HL-60/S4 treated with retinoic acid at 250 ng/mL for 4 days and 3 days (cell line): Measurements from ENCODE around the gene ESR2.
"Not testable (repeated sequence)": the region's sequence is repeated elsewhere in the genome, so short reads cannot be mapped to it uniquely, and the experiment has no call there.

Experiments used
- in situ Hi-C: fragments of 300-500 bp; cut with MboI; formaldehyde crosslinking; loops from 2 replicates; pipeline ENCODE4 v1.7.0; 2022; ENCODE audit warnings: low sequenced_read_pairs

The ESR2 gene

DNA sequence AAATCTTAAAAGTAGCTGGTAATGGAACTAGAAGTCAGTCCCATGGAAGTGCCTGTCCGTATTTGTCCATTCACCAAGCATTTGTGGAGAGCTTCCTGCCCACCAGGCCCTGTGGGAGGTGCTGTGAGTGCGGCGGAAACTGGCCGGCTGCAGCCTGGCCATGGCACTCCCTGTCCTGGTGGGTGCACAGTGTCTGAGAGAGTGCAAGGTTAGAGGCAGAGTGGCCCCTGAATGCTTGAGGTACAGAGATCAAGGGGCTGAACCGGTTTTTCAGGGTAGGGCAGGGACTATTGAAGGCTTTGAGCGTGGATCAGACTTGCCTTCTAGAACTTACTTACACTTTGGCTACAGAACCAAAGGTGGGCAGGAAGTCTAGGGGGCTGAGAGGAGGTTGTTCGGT lies 92.9 kb downstream of the ESR2 start:
- in situ Hi-C loops, result no loop called here

DNA sequence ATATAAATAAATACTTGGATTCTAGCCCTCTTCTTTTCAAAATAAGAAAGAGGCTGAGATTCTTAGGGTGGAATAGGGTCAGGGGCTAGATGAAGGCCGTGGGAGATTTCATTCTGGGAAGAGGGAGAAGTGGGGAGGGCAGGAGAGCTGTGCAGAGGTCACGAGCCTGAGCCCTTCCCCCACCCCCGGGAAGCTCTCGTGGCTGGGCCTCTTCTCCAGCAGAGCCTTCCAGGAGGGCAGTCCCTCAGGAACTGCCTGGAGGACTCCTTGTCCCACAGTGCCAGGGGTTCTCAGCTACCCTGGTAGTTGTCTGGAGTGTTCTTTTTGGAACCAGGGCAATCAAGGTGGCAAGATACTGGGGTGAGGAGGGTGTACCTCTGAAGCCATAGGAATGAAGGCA lies 94.0 kb downstream of the ESR2 start:
- in situ Hi-C loops, result no loop called here

- in situ Hi-C loops, result no loop called here
Observed at GRCh38 chr14:64198486-64198885, 95.7 kb downstream of the ESR2 start.

GRCh38 chr14:64197996-64198395 lies 96.2 kb downstream of the ESR2 start:
- in situ Hi-C loops, result no loop called here

- in situ Hi-C loops, result no loop called here
Observed at GRCh38 chr14:64196814-64197411, 97.3 kb downstream of the ESR2 start.

GRCh38 chr14:64196056-64196455 lies 98.1 kb downstream of the ESR2 start:
- in situ Hi-C loops, result no loop called here

DNA sequence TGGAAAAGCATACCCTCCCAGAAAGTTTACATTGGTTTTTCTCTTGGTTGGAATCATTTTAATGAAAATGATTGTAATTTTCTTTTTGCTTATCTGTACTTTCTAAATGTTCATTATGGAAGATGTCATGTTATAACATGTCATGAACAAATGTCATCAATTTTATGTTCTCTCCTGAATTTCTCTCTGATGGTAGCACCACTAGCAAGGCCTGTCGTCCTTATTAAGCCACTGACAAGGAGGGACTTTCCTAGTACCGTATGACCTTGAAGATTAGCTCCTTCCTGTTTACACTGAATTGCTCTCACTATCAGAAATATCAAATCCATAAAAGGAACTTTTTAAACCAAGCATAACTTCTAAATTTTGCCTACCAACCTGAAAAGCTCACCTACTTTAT lies 99.0 kb downstream of the ESR2 start:
- in situ Hi-C loops, result no loop called here

DNA sequence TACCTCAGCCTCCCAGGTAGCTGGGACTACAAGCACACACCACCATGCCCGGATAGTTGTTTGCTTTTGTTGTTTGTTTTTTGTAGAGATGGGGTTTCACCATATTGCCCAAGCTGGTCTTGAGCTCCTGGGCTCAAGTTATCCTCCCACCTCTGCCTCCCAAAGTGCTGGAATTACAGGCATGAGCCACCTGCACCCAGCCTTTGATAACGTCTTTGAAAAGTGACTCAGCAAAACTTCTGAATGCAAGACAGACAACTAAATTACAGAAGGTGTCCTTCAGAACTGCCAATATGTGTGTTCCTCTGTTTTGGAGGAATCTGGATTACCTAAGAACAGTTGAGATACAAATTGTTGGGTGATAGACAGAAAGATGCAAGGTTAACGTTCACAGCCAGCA lies 99.8 kb downstream of the ESR2 start:
- in situ Hi-C loops, result no loop called here

DNA sequence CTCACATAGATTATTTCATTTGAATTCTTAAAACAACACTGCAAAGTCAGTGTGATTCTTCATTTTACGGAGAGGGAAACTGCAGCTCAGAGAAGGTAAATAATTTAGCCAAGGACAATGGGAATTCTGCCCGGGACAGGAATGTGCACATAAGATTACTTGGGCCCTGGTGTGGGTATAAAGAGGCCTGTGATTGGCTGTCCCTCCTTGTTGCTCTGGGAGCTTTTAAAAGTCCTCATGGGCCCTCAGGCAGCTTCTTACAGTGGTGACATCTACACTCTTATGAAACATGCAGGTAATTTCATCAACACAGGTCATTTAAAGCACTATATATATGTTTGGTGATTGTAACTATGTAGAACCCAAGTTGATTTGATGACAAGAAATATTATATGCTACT lies 100.3 kb downstream of the ESR2 start:
- in situ Hi-C loops, result no loop called here

DNA sequence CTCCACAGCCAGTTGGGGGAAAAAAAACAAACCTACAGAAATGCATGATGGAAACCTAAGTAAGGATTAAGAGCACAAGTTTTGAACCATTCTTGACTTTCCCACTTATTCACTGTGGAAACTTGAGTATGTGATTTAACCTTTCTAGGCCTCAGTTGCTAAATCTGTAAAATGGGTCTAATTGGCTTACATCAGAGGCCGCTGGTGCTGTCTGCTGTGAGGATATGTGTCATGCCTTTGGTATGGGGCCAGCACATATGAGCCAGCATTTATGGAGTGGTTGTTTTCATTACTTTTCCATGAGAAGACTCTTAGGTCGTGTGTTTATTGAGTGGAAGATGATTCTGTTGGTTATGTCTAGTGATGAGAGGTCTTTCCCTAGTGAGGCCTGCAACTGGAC lies 102.4 kb downstream of the ESR2 start:
- in situ Hi-C loops, result no loop called here

DNA sequence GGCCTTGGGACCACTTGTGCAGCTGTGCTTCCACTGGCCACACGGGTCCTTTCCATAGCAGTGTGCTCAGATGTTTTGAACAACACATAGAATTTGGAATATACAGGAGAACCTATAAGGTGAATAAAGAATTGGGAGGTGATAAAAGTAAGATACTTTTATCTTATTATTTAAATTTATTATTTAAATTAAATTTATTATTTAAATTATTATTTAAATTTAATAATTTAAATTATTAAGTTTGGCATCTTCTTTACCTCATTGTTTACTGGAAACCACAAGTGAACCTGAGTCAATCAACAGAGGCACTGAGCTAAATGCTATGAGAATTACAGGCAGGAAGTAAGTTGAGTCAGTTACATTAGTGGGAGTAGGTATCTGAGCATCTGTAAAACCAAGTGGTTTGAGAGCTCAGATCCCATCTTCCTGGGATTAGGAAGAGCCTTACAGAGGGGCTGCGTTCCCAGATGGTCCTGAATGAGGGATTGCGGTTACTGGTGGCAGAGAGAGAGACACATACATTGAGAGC lies 103.1 kb downstream of the ESR2 start:
- in situ Hi-C loops, result no loop called here

DNA sequence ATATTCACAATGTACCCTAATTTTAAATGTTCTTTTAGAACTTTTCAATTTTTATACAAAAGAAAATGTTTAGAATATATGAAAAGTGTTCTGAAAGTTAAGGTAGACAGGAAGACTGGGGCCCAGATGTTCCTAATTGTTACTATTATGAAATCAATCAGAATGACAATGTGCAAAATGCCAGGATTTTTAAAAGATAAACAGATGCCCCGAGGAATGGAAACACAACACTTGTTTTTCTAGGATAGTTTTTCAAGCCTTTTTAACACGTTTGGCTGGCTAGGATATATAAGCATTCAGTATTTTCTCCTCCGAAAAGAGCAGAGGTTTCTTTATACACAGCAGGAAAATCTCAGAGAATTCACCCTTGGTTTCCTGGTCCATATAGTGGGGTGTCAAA lies 106.8 kb downstream of the ESR2 start:
- in situ Hi-C loops, result no loop called here

DNA sequence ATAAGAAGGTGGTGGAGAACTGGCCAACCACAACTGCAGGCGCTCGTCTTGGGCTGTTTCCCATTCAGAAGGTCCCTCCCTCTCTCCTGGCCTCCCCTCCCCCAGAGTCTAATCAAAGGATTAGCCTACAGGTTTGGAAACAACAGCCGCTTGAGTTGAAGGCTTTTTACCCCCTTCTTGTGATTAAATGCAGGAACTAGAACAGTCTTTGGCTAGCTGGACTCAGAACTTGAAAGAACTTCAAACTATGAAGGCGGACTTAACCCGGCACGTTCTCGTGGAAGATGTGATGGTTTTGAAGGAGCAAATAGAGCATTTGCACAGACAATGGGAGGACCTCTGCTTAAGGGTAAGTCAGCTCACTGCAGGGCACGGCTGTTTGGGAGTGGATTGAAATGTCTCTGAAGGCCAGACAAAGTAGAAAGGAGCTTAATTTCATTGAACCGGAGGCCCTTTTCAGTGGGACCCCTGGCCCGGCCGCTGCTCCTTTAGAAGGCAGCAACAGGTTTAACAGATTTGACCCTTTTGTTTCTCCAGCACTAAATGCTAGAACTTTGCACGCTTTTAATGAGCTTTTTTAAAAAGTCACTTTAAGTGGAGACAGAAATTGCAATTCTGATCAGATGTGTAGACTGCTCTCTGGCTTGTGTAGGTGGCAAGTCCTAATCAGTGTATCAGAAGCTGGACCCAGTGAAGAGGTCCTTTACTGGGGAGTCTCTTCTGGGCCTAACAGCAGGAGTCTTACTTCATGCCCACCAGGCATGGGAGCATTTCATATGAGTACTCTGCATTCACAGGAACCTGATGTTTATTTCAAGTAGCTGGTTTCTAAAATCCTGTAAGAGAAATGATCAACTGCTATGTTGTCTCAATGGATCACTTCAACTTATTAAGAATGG lies 107.7 kb downstream of the ESR2 start:
- in situ Hi-C loops, result no loop called here

DNA sequence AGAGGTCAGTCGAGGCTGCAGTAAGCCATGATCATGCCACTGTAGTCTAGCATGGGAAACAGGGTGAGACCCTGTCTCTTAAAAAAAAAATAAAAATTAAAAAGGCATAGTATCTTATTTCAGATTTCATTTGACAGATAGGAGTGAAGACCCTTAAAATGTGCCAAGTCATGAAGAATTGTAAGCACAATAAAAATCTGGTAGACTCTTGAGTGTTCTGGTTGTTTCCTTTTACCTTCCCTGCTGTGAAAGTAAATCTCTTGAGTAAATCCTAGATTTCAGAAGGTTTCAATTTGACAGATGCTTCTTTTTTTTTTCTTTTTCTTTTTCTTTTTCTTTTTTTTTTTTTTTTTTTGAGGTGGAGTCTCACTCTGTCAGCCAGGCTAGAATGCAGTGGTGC lies 109.0 kb downstream of the ESR2 start:
- in situ Hi-C loops, result no loop called here

GRCh38 chr14:64184103-64184729 lies 110.0 kb downstream of the ESR2 start:
- in situ Hi-C loops, result no loop called here

- in situ Hi-C loops, result not testable (repeated sequence)
Observed at GRCh38 chr14:64182908-64183307, 111.3 kb downstream of the ESR2 start.

GRCh38 chr14:64178814-64179213 lies 115.4 kb downstream of the ESR2 start:
- in situ Hi-C loops, result no loop called here

GRCh38 chr14:64176330-64176729 lies 117.8 kb downstream of the ESR2 start:
- in situ Hi-C loops, result no loop called here

DNA sequence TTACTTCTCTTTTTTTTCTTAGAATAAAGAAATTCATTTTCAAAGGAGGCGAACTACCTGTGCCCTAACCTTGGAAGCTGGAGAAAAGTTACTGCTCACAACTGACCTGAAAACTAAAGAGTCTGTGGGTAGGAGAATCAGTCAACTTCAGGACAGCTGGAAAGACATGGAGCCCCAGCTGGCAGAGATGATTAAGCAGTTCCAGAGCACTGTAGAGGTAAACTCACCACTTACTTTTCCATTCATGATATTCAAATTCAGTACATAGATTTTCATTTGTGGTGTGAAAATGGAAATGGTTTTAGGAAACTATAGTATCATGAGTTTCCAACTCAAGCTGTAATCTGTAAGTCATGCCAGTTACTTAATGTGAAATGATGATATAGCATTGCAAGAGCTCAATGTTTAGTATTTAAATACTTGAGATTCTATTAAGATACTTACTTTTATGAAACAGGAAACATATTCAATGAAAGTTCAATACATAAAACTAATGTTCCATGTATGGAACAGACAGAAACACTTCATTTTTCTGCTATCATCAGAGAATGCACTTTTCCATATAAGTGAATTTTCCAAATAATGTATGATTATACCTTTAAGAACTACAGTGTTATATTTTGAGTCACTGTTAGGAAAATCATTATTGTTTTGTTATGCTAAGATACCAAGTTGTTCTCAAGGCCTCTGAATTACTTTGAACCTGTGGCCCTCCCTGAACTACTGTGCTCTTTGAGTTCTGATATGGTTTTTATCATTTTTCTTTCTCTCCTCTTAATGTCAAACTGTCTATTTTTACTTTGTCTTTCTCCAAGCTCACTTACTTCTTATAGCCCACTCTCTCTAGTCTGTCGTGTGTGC lies 119.0 kb downstream of the ESR2 start:
- in situ Hi-C loops, result no loop called here

- in situ Hi-C loops, result no loop called here
Observed at GRCh38 chr14:64170181-64170580, 124.0 kb downstream of the ESR2 start.

DNA sequence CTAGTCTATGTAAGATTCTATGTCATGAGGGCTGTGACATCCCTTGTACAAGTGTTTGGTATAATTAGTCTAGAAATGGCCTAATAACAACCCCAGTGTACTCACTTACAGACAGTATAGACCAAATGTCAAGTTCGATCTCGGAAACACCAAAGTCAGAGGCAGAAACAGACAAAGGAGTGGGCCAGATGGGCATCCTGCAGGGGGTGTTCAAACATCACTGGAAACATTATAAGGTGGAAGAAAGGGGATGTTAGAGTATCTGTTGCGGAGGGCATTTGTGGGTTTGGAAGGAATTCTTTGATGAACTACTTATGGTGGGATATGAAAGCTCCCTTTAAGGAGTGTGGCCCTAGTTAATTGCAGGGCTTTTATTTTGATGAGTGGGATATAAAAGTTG lies 134.6 kb downstream of the ESR2 start:
- in situ Hi-C loops, result no loop called here
